ENCODE measurements around the gene CD300LG. TPM values are rescaled to one million over a fixed set of nuclear protein-coding genes. Genes with fewer than 3 reads are reported as not detected.

Gene CD300LG
- total RNA-seq, 1 experiment from 2014 or later, result not detected

DNA sequence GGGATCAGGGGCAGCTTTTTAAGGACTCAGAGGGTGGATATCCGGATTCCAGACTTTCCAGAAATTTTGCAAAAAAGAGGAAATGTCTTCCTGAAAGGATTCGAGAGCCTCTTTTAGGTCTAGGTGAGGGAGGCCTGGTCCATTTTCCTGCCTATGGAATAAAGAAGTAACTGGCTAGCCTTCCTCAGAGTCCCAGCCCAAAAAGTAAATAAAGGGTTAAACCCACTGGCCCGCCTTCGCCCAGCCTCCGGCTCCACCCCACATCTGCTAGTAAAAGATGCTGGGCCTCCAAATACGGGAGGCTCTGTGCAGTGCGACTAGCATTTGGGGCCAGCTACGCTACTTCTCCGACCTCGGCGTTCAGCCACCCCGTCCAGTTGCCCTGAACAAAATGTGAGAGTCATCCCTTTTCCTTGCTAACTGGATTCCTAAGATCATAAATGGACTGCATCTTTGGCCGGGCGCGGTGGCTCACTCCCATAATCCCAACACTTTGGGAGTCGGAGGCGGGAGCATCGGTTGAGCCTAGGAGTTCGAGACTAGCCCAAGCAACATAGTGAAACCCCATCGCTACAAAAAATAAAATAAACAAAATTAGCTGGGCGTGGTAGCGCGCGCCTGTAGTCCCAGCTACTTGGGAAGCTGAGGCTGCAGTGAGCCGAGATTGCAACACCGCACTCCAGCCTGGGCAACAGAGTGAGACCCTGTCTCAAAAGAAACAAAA lies 61.2 kb downstream of the CD300LG start:
- H3K36me3 ChIP-seq (ENCODE audit: control insufficient read depth in 1 of 2, insufficient read depth in 2 of 2, low read length in 2 of 2), result no peaks in the 10 kb centered on the region
- RAD21 ChIA-PET (ENCODE audit: low non-redundant PET in 1 of 2, low total read pairs in 2 of 2, uncharacterized antibody in 2 of 2, unreplicated experiment in 2 of 2), result no interaction called here
- POLR2A ChIA-PET, result no interaction called here
- H3K4me1 ChIP-seq (ENCODE audit: control insufficient read depth in 1 of 2, insufficient read depth in 2 of 2, low read length in 2 of 2), result peaks cover 21 to 36% of the 10 kb centered on the region in 2 experiments
- TSS peak; percentile 50 for BruUV-seq (replicated peaks)
- H3K9me3 ChIP-seq (ENCODE audit: control insufficient read depth in 1 of 2, insufficient read depth in 1 of 2, low read depth in 1 of 2, low read length in 2 of 2), result no peaks in the 10 kb centered on the region
- intact Hi-C loops (cut with micrococcal nuclease), result loop anchor here (10.0 kb wide), 1 partner anchor 457 kb away; the partner anchor contains the start of gene FAM171A2
- H4K20me1 ChIP-seq (ENCODE audit: insufficient read depth), result no peaks in the 10 kb centered on the region
- H3K4me3 ChIP-seq (replicated peaks in 1 of 2; ENCODE audit: low read depth in 1 of 2, low read length in 2 of 2), result peak overlapping the region; percentile 56 to 64
- no peaks in the 10 kb centered on the region for H3K9me2 ChIP-seq (ENCODE audit: insufficient read depth)
- TF ChIP-seq POLR2A (IDR thresholded peaks at IDR 0.05; ENCODE audit: borderline replicate concordance, extremely low read depth, insufficient read depth, insufficient read length) (no peak), CEBPB (IDR thresholded peaks at IDR 0.05; ENCODE audit: low read depth) (no peak), ZBTB33 (IDR thresholded peaks at IDR 0.05; ENCODE audit: extremely low read depth, insufficient replicate concordance, low read length) (no peak), RAD21 (IDR thresholded peaks at IDR 0.05; ENCODE audit: low read depth) (no peak), CBX3 (IDR thresholded peaks at IDR 0.05; ENCODE audit: low read depth) (no peak), CTCF (IDR thresholded peaks at IDR 0.05 in 2 of 3, conservative IDR thresholded peaks at IDR 0.05 in 1 of 3; ENCODE audit: borderline replicate concordance in 1 of 3, insufficient read depth in 1 of 3, low read depth in 2 of 3, low read length in 2 of 3) (no peak), ZNF274 (IDR thresholded peaks at IDR 0.05; ENCODE audit: low read depth, low read length) (no peak), ZFX (IDR thresholded peaks at IDR 0.05) (no peak), EZH2phosphoT487 (IDR thresholded peaks at IDR 0.05; ENCODE audit: borderline replicate concordance) (no peak), TCF7L2 (IDR thresholded peaks at IDR 0.05; ENCODE audit: borderline replicate concordance, extremely low read depth, insufficient read depth, insufficient read length) (peak; percentile 18), POLR2AphosphoS5 (IDR thresholded peaks at IDR 0.05; ENCODE audit: low read depth, low read length) (peak; percentile 38; the same call in 1 of the 2 replicates), SP1 (IDR thresholded peaks at IDR 0.05; ENCODE audit: low read depth) (0 out of 2 replicates have a peak, but pooled peaks have one; percentile 16), JUND (IDR thresholded peaks at IDR 0.05) (no peak)
- TF ChIP-seq, protein P1, sequence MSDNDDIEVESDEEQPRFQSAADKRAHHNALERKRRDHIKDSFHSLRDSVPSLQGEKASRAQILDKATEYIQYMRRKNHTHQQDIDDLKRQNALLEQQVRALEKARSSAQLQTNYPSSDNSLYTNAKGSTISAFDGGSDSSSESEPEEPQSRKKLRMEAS (IDR thresholded peaks at IDR 0.05), result no peak
- H3K27ac ChIP-seq (ENCODE audit: low read depth, low read length), result peak overlapping the region; percentile 62
- ATAC-seq, result peak; percentile 70
- peak overlapping the region; percentile 42; the same call in 1 of the 2 replicates for H3K9ac ChIP-seq (ENCODE audit: low read length)
- CTCF ChIA-PET, result interaction anchor here (1.2 to 2.0 kb wide), 4 partner anchors 36 to 302 kb away, joined by 3 to 4 read pairs (median 4); partner anchors contain the start of gene HDAC5
- peak overlapping the region; percentile 99 for H3K4me2 ChIP-seq (ENCODE audit: low read length)
- no peaks in the 10 kb centered on the region for H3K79me2 ChIP-seq (ENCODE audit: insufficient read depth, low read length)
- peak overlapping the region; percentile 96 for H2AFZ ChIP-seq (ENCODE audit: low read depth, low read length, poor library complexity, severe bottlenecking)
- H3K27me3 ChIP-seq (ENCODE audit: insufficient read depth, low read length), result no peaks in the 10 kb centered on the region
- peak; percentile 62 for DNase-seq (ENCODE audit: low read depth, low spot score)
